Measurements from ENCODE around the gene CFAP299. TPM values are rescaled to one million over a fixed set of nuclear protein-coding genes. Genes with fewer than 3 reads are reported as not detected.

The CFAP299 gene
- total and polyA plus RNA-seq, 2 donors (not counting 1 experiment from before 2014, with no cell fraction given), result not detected

- Histone ChIP-seq H3K9me3 (ENCODE audit: control extremely low read depth in 1 of 3, control insufficient read depth in 2 of 3, insufficient read depth in 1 of 3, low read length in 2 of 3) (peaks cover 0 to 7% (median 4%) of the 10 kb centered on the region in 3 donors), H3K4me1 (ENCODE audit: control insufficient read depth in 2 of 2, insufficient read depth in 2 of 2, low read length in 2 of 2) (no peaks in the 10 kb centered on the region), H3K79me2 (ENCODE audit: control insufficient read depth, insufficient read depth, low read length) (no peaks in the 10 kb centered on the region), H3K27me3 (replicated peaks in 1 of 4; ENCODE audit: control extremely low read depth in 1 of 4, control insufficient read depth in 3 of 4, insufficient read depth in 4 of 4, low read length in 3 of 4) (peaks cover 0 to 5% (median 1%) of the 10 kb centered on the region in 4 experiments), H4K20me1 (ENCODE audit: control insufficient read depth, insufficient read depth, low read length, poor library complexity, severe bottlenecking) (no peaks in the 10 kb centered on the region), H3K9ac (ENCODE audit: low read length) (no peak overlapping the region), H3K4me3 (ENCODE audit: control extremely low read depth in 1 of 5, extremely low read depth in 1 of 5, insufficient read depth in 1 of 5, low read depth in 2 of 5, low read length in 4 of 5) (no peak overlapping the region), H3K4me2 (replicated peaks; ENCODE audit: low read depth, low read length, poor library complexity, severe bottlenecking) (no peak overlapping the region), H2AFZ (ENCODE audit: insufficient read depth, low read depth, low read length, poor library complexity, severe bottlenecking) (no peak overlapping the region), H3K27ac (ENCODE audit: low read length in 2 of 2) (no peak overlapping the region), H3K36me3 (replicated peaks in 1 of 2; ENCODE audit: control extremely low read depth in 1 of 2, control insufficient read depth in 1 of 2, extremely low read depth in 1 of 2, insufficient read depth in 2 of 2, low read length in 1 of 2) (no peaks in the 10 kb centered on the region)
- ChIA-PET CTCF (interaction anchor here (0.6 kb wide), 1 partner anchor 628 kb away, joined by 3 read pairs; no protein-coding TSS in a partner anchor), POLR2A (no interaction called here)
- 90% methylated on average over 26 of the region's 26 CpGs for WGBS (ENCODE audit: insufficient coverage)
- peaks cover 29% of the 10 kb centered on the region for H3K27me3 Mint-ChIP-seq
- H3K9me3 Mint-ChIP-seq (ENCODE audit: insufficient read depth), result no peaks in the 10 kb centered on the region
- DNase-seq (no peak), ATAC-seq (ENCODE audit: low read depth) (no peak)
- H3K4me1 Mint-ChIP-seq, result no peaks in the 10 kb centered on the region
- no peak for TF ChIP-seq CTCF (IDR thresholded peaks at IDR 0.05)
- no peak for TF ChIP-seq EZH2 (IDR thresholded peaks at IDR 0.05; ENCODE audit: borderline replicate concordance, insufficient read depth, low read depth, low read length, poor library complexity, severe bottlenecking)
- no peak overlapping the region for H3K4me3 Mint-ChIP-seq
- intact Hi-C loops (cut with micrococcal nuclease), result no loop called here
- H3K27ac Mint-ChIP-seq, result no peak overlapping the region
Measured at GRCh38 chr4:80302616-80303223, 32.8 kb upstream of the CFAP299 start.

- ATAC-seq (ENCODE audit: low read depth), result no peak
- H3K27me3 Mint-ChIP-seq, result peaks cover 42% of the 10 kb centered on the region
- H3K27me3 ChIP-seq (replicated peaks in 1 of 4; ENCODE audit: control extremely low read depth in 1 of 4, control insufficient read depth in 3 of 4, insufficient read depth in 4 of 4, low read length in 3 of 4), result peaks cover 0 to 10% (median 3%) of the 10 kb centered on the region in 4 experiments
- H3K9me3 ChIP-seq (ENCODE audit: control extremely low read depth in 1 of 3, control insufficient read depth in 2 of 3, insufficient read depth in 1 of 3, low read length in 2 of 3), result peaks cover 0 to 7% (median 4%) of the 10 kb centered on the region in 3 donors
- no peak for TF ChIP-seq CTCF (IDR thresholded peaks at IDR 0.05)
- TF ChIP-seq EZH2 (IDR thresholded peaks at IDR 0.05; ENCODE audit: borderline replicate concordance, insufficient read depth, low read depth, low read length, poor library complexity, severe bottlenecking), result no peak
- CTCF ChIA-PET, result no interaction called here
- POLR2A ChIA-PET, result no interaction called here
- H3K4me1 ChIP-seq (ENCODE audit: control insufficient read depth in 2 of 2, insufficient read depth in 2 of 2, low read length in 2 of 2), result no peaks in the 10 kb centered on the region
- no peak for DNase-seq
- no peaks in the 10 kb centered on the region for H3K36me3 ChIP-seq (replicated peaks in 1 of 2; ENCODE audit: control extremely low read depth in 1 of 2, control insufficient read depth in 1 of 2, extremely low read depth in 1 of 2, insufficient read depth in 2 of 2, low read length in 1 of 2)
- H2AFZ ChIP-seq (ENCODE audit: insufficient read depth, low read depth, low read length, poor library complexity, severe bottlenecking), result no peak overlapping the region
- H3K4me3 Mint-ChIP-seq, result no peak overlapping the region
- H3K4me1 Mint-ChIP-seq, result no peaks in the 10 kb centered on the region
- no peak overlapping the region for H3K27ac ChIP-seq (ENCODE audit: low read length in 2 of 2)
- no CpG with 5 or more reads among the region's 3 CpGs for WGBS (ENCODE audit: insufficient coverage)
- intact Hi-C loops (cut with micrococcal nuclease), result no loop called here
- no peak overlapping the region for H3K27ac Mint-ChIP-seq
- no peaks in the 10 kb centered on the region for H3K9me3 Mint-ChIP-seq (ENCODE audit: insufficient read depth)
- H3K4me2 ChIP-seq (replicated peaks; ENCODE audit: low read depth, low read length, poor library complexity, severe bottlenecking), result no peak overlapping the region
- H3K79me2 ChIP-seq (ENCODE audit: control insufficient read depth, insufficient read depth, low read length), result no peaks in the 10 kb centered on the region
- H3K9ac ChIP-seq (ENCODE audit: low read length), result no peak overlapping the region
- H3K4me3 ChIP-seq (ENCODE audit: control extremely low read depth in 1 of 5, extremely low read depth in 1 of 5, insufficient read depth in 1 of 5, low read depth in 2 of 5, low read length in 4 of 5), result no peak overlapping the region
- H4K20me1 ChIP-seq (ENCODE audit: control insufficient read depth, insufficient read depth, low read length, poor library complexity, severe bottlenecking), result no peaks in the 10 kb centered on the region
Measured at GRCh38 chr4:80305466-80305865, 30.1 kb upstream of the CFAP299 start.
